Measurements from ENCODE around the gene RAB31.

DNA sequence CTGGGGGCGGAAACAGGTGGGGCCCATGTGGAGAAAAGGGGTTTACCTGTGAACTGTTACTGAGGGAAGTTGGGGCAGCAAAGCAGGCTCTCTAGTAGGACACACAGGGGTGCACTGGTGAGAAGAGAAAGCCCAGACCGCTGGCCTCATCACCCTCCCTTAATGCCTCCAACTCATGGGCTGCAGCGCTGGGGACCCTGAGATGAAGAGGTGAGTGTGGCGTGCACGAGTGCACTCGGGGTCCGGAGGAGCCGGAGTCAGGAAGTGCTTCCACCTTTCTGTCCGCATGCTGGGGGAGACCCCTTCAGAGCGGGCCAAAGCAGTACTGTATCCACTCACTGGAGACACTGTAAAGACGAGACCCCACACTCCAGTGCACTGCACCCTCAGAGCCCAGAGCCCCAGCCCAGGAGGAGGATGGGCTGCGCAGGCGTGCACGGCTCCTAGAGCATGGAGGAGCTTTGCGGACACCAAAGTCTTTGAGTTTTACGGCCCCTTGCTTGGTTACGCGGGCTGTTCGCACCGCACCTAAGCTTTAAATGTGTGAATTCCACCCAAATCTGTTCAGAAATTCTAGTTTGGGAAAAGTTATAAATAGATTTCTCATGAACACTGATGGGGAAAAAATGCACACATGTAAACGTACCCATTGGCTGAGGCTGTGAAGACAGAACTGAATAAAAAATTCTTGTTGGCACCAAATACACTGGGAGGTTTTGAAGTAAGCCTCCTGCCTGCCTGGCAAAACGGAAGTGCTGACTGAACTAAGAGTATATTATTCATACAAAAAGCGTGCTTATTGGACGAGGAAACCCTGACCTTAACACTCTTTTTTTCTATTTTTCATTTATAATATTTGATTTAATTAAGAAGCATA is 48.4 kb upstream of the RAB31 start:
- TF ChIP-seq, protein P1, sequence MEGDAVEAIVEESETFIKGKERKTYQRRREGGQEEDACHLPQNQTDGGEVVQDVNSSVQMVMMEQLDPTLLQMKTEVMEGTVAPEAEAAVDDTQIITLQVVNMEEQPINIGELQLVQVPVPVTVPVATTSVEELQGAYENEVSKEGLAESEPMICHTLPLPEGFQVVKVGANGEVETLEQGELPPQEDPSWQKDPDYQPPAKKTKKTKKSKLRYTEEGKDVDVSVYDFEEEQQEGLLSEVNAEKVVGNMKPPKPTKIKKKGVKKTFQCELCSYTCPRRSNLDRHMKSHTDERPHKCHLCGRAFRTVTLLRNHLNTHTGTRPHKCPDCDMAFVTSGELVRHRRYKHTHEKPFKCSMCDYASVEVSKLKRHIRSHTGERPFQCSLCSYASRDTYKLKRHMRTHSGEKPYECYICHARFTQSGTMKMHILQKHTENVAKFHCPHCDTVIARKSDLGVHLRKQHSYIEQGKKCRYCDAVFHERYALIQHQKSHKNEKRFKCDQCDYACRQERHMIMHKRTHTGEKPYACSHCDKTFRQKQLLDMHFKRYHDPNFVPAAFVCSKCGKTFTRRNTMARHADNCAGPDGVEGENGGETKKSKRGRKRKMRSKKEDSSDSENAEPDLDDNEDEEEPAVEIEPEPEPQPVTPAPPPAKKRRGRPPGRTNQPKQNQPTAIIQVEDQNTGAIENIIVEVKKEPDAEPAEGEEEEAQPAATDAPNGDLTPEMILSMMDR (IDR thresholded peaks at IDR 0.05) = no peak
- TF ChIP-seq POLR2A (IDR thresholded peaks at IDR 0.05) (no peak), POLR2AphosphoS5 (IDR thresholded peaks at IDR 0.05) (no peak)

Data from breast epithelium (tissue), 3 donors.